HCT116 (cell line): ENCODE measurements around the gene IRAG1.

Experiments
- POLR2A ChIP-seq: IDR thresholded peaks from 2 replicates; pipeline ENCODE4 v1.7.0; 2011; ENCODE audit warnings: borderline replicate concordance; ENCODE audit not compliant: insufficient read depth, insufficient read length; ENCODE audit errors: extremely low read depth
- RAD21 ChIP-seq: IDR thresholded peaks from 2 replicates; pipeline ENCODE4 v1.6.1; 2012; ENCODE audit warnings: low read depth, mild to moderate bottlenecking
- SIN3A ChIP-seq: IDR thresholded peaks from 2 replicates; pipeline ENCODE4 v1.6.1; 2012; ENCODE audit warnings: low read depth
- TF ChIP-seq, protein P1 (sequence below): IDR thresholded peaks from 2 replicates; pipeline ENCODE4 v1.6.1; 2012; ENCODE audit warnings: low read depth

- TF ChIP-seq POLR2A (no peak), RAD21 (no peak), SIN3A (no peak)
- TF ChIP-seq, protein P1, sequence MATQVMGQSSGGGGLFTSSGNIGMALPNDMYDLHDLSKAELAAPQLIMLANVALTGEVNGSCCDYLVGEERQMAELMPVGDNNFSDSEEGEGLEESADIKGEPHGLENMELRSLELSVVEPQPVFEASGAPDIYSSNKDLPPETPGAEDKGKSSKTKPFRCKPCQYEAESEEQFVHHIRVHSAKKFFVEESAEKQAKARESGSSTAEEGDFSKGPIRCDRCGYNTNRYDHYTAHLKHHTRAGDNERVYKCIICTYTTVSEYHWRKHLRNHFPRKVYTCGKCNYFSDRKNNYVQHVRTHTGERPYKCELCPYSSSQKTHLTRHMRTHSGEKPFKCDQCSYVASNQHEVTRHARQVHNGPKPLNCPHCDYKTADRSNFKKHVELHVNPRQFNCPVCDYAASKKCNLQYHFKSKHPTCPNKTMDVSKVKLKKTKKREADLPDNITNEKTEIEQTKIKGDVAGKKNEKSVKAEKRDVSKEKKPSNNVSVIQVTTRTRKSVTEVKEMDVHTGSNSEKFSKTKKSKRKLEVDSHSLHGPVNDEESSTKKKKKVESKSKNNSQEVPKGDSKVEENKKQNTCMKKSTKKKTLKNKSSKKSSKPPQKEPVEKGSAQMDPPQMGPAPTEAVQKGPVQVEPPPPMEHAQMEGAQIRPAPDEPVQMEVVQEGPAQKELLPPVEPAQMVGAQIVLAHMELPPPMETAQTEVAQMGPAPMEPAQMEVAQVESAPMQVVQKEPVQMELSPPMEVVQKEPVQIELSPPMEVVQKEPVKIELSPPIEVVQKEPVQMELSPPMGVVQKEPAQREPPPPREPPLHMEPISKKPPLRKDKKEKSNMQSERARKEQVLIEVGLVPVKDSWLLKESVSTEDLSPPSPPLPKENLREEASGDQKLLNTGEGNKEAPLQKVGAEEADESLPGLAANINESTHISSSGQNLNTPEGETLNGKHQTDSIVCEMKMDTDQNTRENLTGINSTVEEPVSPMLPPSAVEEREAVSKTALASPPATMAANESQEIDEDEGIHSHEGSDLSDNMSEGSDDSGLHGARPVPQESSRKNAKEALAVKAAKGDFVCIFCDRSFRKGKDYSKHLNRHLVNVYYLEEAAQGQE = no peak
Observed at GRCh38 chr11:10719616-10720015, 26.1 kb upstream of the IRAG1 start.
